Ovary (tissue), 9 donors: ENCODE data around the gene CLDN9. TPM values are rescaled to one million over a fixed set of nuclear protein-coding genes. Genes with fewer than 3 reads are reported as not detected.

Experiments
- DNase-seq, 5 donors: peaks; one replicate each; pipeline ENCODE4 v3.0.0-alpha.2; 2019 to 2020
- H3K27ac ChIP-seq, 2 donors: fragments of 200-600 bp; one replicate each; pipeline versions ENCODE4 v1.5.1 to v1.8.0; 2019 to 2022
- H3K27me3 ChIP-seq: fragments of 200-600 bp; one replicate; pipeline ENCODE4 v1.8.0; 2022
- H3K36me3 ChIP-seq: fragments of 200-600 bp; sonication (generic); one replicate; pipeline ENCODE4 v1.5.1; 2019
- H3K4me1 ChIP-seq: one replicate; pipeline ENCODE4 v1.8.1; 2013; ENCODE audit warnings: mild to moderate bottlenecking, moderate library complexity; ENCODE audit not compliant: insufficient read depth
- H3K4me3 ChIP-seq: fragments of 200-600 bp; sonication (generic); one replicate; pipeline ENCODE4 v1.5.1; 2017
- H3K9me3 ChIP-seq, 2 donors: fragments of 200-600 bp in 1 of 2; sonication (generic) in 1 of 2; one replicate each; pipeline versions ENCODE4 v1.5.1 to v1.8.1; 2013 to 2019; ENCODE audit warnings: mild to moderate bottlenecking in 1 of 2, moderate library complexity in 1 of 2
- CTCF ChIP-seq, 3 donors: fragments of 450-650 bp in 2 of 3; fragments of 200-600 bp in 1 of 3; IDR thresholded peaks; one replicate each; pipeline versions ENCODE4 v1.5.1 to v1.8.0; 2016 to 2022; ENCODE audit warnings: antibody characterized with exemption in 3 of 3, mild to moderate bottlenecking in 1 of 3
- EP300 ChIP-seq: sonication (generic); formaldehyde crosslinking; IDR thresholded peaks from one replicate; pipeline ENCODE4 v1.6.1; 2017; ENCODE audit warnings: antibody characterized with exemption
- POLR2A ChIP-seq: fragments of 450-650 bp; IDR thresholded peaks from one replicate; pipeline ENCODE4 v1.6.1; 2017; ENCODE audit warnings: antibody characterized with exemption, mild to moderate bottlenecking, moderate library complexity
- WGBS, 3 donors: extraction: QIAGEN DNeasy Blood & Tissue Kit in 1 of 3; methylation state at CpG; one replicate each; pipeline versions ENCODE4 v1.1.5 to v1.1.7; 2013 to 2017; 5-methylcytosine and 5-hydroxymethylcytosine counted together
- intact Hi-C, 4 donors: fragments of 100-400 bp; cut with DNase I; formaldehyde crosslinking; loops; one replicate each; pipeline versions ENCODE4 v1.11.0 to v1.15.1; 2022 to 2023
- polyA plus RNA-seq, 2 donors: library from polyadenylated mRNA; stranded (reverse); fragments of 200-250 nt in 1 of 2; fragments of 350-450 nt in 1 of 2; fragmentation: Illumina TruSeq in 1 of 2; extraction: RNeasy Lipid Tissue Mini Kit (QIAGEN cat#74804) in 1 of 2; gene quantifications; one replicate each; pipeline ENCODE4 v1.2.3, GENCODE V29; 2013 to 2014
- total RNA-seq, 7 donors: library from RNA; depleted of rRNA in 2 of 7; stranded (reverse); fragments of >200 nt in 2 of 7; fragmentation: NEBNext Ultra II Directional in 3 of 7; extraction: Animal tissue kit (Norgen Biotek cat#: 25700) in 3 of 7; gene quantifications; one replicate each; pipeline versions ENCODE4 v1.1.0 to v1.2.4, GENCODE V29; 2016 to 2023
- donor health status: DM: no; HTN: no; CAD: no; lungs with moderate emphysema.
- donor health status: DM: no; HTN: no; CAD: no.
- donor health status: Bipolar disorder and iron deficiency.
- donor health status: DM: yes; HTN: yes; CAD: no.
- donor health status: DM: no; HTN: no; CAD: no.
- donor health status: DM: yes; HTN: yes; CAD: no.

Gene CLDN9
- total and polyA plus RNA-seq, 9 donors: 0.11 to 0.24 (median 0.19) TPM; not detected in 5

GRCh38 chr16:3021449-3022207 lies 8.9 kb downstream of the CLDN9 start:
- peak; percentile 70 to 85 (median 77) for DNase-seq
- Histone ChIP-seq H3K27ac (peak overlapping the region; percentile 91 to 92), H3K9me3 (no peaks in the 10 kb centered on the region), H3K27me3 (no peaks in the 10 kb centered on the region), H3K4me1 (peaks cover 21% of the 10 kb centered on the region), H3K4me3 (peak overlapping the region; percentile 60), H3K36me3 (no peaks in the 10 kb centered on the region)
- WGBS, 3 donors: 3 to 4% (median 4%) methylated on average over 24 to 25 of the region's 25 CpGs
- TF ChIP-seq POLR2A (no peak), CTCF (IDR thresholded peaks at IDR 0.05) (no peak), EP300 (no peak)
- intact Hi-C loops: loop anchor here in 1 of 4 donors (10.0 kb wide), 1 partner anchor 263 kb away; the partner anchor contains the start of gene ZNF263

- DNase-seq: peak; percentile 90 to 95 (median 91)
- no peaks in the 10 kb centered on the region for H3K36me3 ChIP-seq
- TF ChIP-seq CTCF (IDR thresholded peaks at IDR 0.05) (no peak), POLR2A (no peak), EP300 (peak; percentile 62)
- intact Hi-C loops: loop anchor here in 1 of 4 donors (10.0 kb wide), 1 partner anchor 263 kb away; the partner anchor contains the start of gene ZNF263
- no peaks in the 10 kb centered on the region for H3K9me3 ChIP-seq
- peaks cover 21% of the 10 kb centered on the region for H3K4me1 ChIP-seq
- H3K27ac ChIP-seq: peak overlapping the region; percentile 91 to 92
- H3K27me3 ChIP-seq: no peaks in the 10 kb centered on the region
- H3K4me3 ChIP-seq: no peak overlapping the region
- WGBS, 3 donors: 1 to 2% (median 2%) methylated on average over 8 of the region's 8 CpGs
These were observed 9.5 kb downstream of the CLDN9 start for GRCh38 chr16:3022208-3022683.

- no peaks in the 10 kb centered on the region for H3K27me3 ChIP-seq
- intact Hi-C loops: loop anchor here in 1 of 4 donors (10.0 kb wide), 1 partner anchor 262 kb away; the partner anchor contains the start of gene ZNF263
- 12 to 26% (median 20%) methylated on average over 8 of the region's 8 CpGs for WGBS, 3 donors
- H3K9me3 ChIP-seq: no peaks in the 10 kb centered on the region
- peak in 1 of 5 donors; percentile 53 for DNase-seq
- H3K4me1 ChIP-seq: peaks cover 21% of the 10 kb centered on the region
- no peak for TF ChIP-seq POLR2A
- no peak for TF ChIP-seq EP300
- no peak for TF ChIP-seq CTCF (IDR thresholded peaks at IDR 0.05)
- H3K36me3 ChIP-seq: no peaks in the 10 kb centered on the region
- H3K4me3 ChIP-seq: peak overlapping the region; percentile 76
- peak overlapping the region; percentile 91 to 92 for H3K27ac ChIP-seq
These were observed 10.1 kb downstream of the CLDN9 start for GRCh38 chr16:3022684-3023414.

- H3K36me3 ChIP-seq: no peaks in the 10 kb centered on the region
- intact Hi-C loops: loop anchor here in 1 of 4 donors (10.0 kb wide), 1 partner anchor 261 kb away; the partner anchor contains the start of gene ZNF263
- peak overlapping the region; percentile 91 to 92 for H3K27ac ChIP-seq
- no peaks in the 10 kb centered on the region for H3K9me3 ChIP-seq
- H3K4me3 ChIP-seq: peak overlapping the region; percentile 76
- no peaks in the 10 kb centered on the region for H3K27me3 ChIP-seq
- H3K4me1 ChIP-seq: peaks cover 21% of the 10 kb centered on the region
- TF ChIP-seq EP300 (no peak), POLR2A (no peak), CTCF (IDR thresholded peaks at IDR 0.05) (no peak)
- DNase-seq: peak in 2 of 5 donors; percentile 58 to 60
- 9 to 19% (median 10%) methylated on average over 6 of the region's 6 CpGs for WGBS, 3 donors
These were observed 10.6 kb downstream of the CLDN9 start for GRCh38 chr16:3023415-3023668.
